GM10847 (cell line): ENCODE results near the gene SH3BP2.

ENCODE experiments used
- POLR2A ChIP-seq: IDR thresholded peaks from 2 replicates; pipeline ENCODE4 v1.6.1; 2011; ENCODE audit not compliant: insufficient read length; ENCODE audit errors: extremely low read depth

The SH3BP2 gene

GRCh38 chr4:2803624-2804448 is 11.0 kb downstream of the SH3BP2 start:
- no peak for TF ChIP-seq POLR2A

- TF ChIP-seq POLR2A = no peak
These were observed 11.6 kb downstream of the SH3BP2 start for GRCh38 chr4:2804449-2804972.

GRCh38 chr4:2804973-2805501 is 12.2 kb downstream of the SH3BP2 start:
- no peak for TF ChIP-seq POLR2A

GRCh38 chr4:2805712-2806389 is 13.0 kb downstream of the SH3BP2 start:
- TF ChIP-seq POLR2A = no peak

- no peak for TF ChIP-seq POLR2A
These were observed 13.8 kb downstream of the SH3BP2 start for GRCh38 chr4:2806390-2807355.

GRCh38 chr4:2807571-2807970 is 14.7 kb downstream of the SH3BP2 start:
- TF ChIP-seq POLR2A = no peak

- TF ChIP-seq POLR2A = no peak
These were observed 15.1 kb downstream of the SH3BP2 start for GRCh38 chr4:2808001-2808400.

- TF ChIP-seq POLR2A = no peak
These were observed 16.8 kb downstream of the SH3BP2 start for GRCh38 chr4:2809610-2810180.

- TF ChIP-seq POLR2A = no peak
These were observed 17.5 kb downstream of the SH3BP2 start for GRCh38 chr4:2810388-2810787.

GRCh38 chr4:2811830-2812611 is 19.1 kb downstream of the SH3BP2 start:
- TF ChIP-seq POLR2A = peak; percentile 67

GRCh38 chr4:2812612-2813354 is 19.9 kb downstream of the SH3BP2 start:
- TF ChIP-seq POLR2A = no peak

GRCh38 chr4:2813446-2814405 is 20.8 kb downstream of the SH3BP2 start:
- no peak for TF ChIP-seq POLR2A

- no peak for TF ChIP-seq POLR2A
These were observed 21.9 kb downstream of the SH3BP2 start for GRCh38 chr4:2814627-2815270.
